Breast epithelium (tissue), 4 donors: ENCODE data around the gene AARS2. TPM values are rescaled to one million over a fixed set of nuclear protein-coding genes. Genes with fewer than 3 reads are reported as not detected.
A peak's percentile ranks its signal among the peaks of the same experiment; 100 is the strongest.

ENCODE experiments used
- DNase-seq, 2 donors: peaks; one replicate each; pipeline ENCODE4 v3.0.0-alpha.2; 2019; ENCODE audit warnings: low spot score in 2 of 2
- H3K27ac ChIP-seq, 2 donors: fragments of 200-600 bp; sonication (generic) in 1 of 2; one replicate each; pipeline ENCODE4 v1.5.1; 2016 to 2019; ENCODE audit warnings: mild to moderate bottlenecking in 1 of 2
- H3K27me3 ChIP-seq, 2 donors: fragments of 200-600 bp; sonication (generic) in 1 of 2; one replicate each; pipeline versions ENCODE4 v1.5.1 to v1.6.0; 2017 to 2019; ENCODE audit warnings: control low read depth in 1 of 2, mild to moderate bottlenecking in 1 of 2
- H3K36me3 ChIP-seq: fragments of 200-600 bp; one replicate; pipeline ENCODE4 v1.5.1; 2019
- H3K4me1 ChIP-seq, 2 donors: fragments of 200-600 bp; sonication (generic); one replicate each; pipeline ENCODE4 v1.5.1; 2016 to 2019; ENCODE audit warnings: control low read depth in 1 of 2
- H3K4me3 ChIP-seq, 3 donors: fragments of 200-600 bp; sonication (generic); 1 replicate in 2 of 3; 2 replicates in 1 of 3; pipeline ENCODE4 v1.5.1; 2016 to 2019; ENCODE audit warnings: mild to moderate bottlenecking in 3 of 3, moderate library complexity in 2 of 3
- H3K9me3 ChIP-seq, 2 donors: fragments of 200-600 bp; sonication (generic) in 1 of 2; one replicate each; pipeline ENCODE4 v1.5.1; 2016 to 2019; ENCODE audit warnings: control low read depth in 1 of 2
- POLR2A ChIP-seq: fragments of 450-650 bp; IDR thresholded peaks from one replicate; pipeline ENCODE4 v1.6.1; 2016; ENCODE audit warnings: antibody characterized with exemption, mild to moderate bottlenecking, moderate library complexity
- POLR2AphosphoS5 ChIP-seq, 3 donors: sonication (generic); formaldehyde crosslinking; IDR thresholded peaks; one replicate each; pipeline ENCODE4 v1.6.1; 2017; ENCODE audit warnings: antibody characterized with exemption in 3 of 3
- intact Hi-C: fragments of 100-400 bp; cut with DNase I; formaldehyde crosslinking; loops from one replicate; pipeline ENCODE4 v1.15.1; 2023; ENCODE audit warnings: low total_unique reads
- total RNA-seq, 3 donors: library from RNA; depleted of rRNA; stranded (reverse); fragments of >200 nt; gene quantifications; one replicate each; pipeline ENCODE4 v1.1.0, GENCODE V29; 2016
- TF ChIP-seq, protein P1 (sequence below), 3 donors: fragments of 450-650 bp; IDR thresholded peaks; one replicate each; pipeline ENCODE4 v1.5.1; 2016 to 2017; ENCODE audit warnings: antibody characterized with exemption in 3 of 3, mild to moderate bottlenecking in 3 of 3, moderate library complexity in 3 of 3

The AARS2 gene
- total RNA-seq, 3 donors from 2014 or later, result 6.9 to 16.5 (median 12.8) TPM

DNA sequence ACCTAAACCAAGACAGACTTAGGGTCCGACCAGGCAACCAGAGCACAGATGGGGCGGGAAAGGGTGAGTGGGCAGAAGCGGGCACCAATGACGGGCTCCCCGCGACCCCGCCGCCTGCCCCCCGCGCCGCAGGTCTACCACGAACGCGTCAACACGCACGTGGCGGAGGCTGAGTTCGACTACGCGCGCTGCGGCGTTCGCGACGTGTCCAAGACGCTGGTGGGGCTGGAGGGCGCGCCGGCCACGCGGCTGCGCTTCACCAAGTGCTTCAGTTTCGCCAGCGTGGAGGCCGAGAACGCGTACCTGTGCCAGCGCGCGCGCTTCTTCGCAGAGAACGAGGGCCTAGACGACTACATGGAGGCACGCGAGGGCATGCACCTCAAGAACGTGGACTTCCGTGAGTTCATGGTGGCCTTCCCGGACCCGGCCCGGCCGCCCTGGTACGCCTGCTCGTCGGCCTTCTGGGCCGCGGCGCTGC, 37.8 kb downstream of the AARS2 start:
- no peak overlapping the region for H3K27ac ChIP-seq
- no peak for DNase-seq
- TF ChIP-seq, protein P1, sequence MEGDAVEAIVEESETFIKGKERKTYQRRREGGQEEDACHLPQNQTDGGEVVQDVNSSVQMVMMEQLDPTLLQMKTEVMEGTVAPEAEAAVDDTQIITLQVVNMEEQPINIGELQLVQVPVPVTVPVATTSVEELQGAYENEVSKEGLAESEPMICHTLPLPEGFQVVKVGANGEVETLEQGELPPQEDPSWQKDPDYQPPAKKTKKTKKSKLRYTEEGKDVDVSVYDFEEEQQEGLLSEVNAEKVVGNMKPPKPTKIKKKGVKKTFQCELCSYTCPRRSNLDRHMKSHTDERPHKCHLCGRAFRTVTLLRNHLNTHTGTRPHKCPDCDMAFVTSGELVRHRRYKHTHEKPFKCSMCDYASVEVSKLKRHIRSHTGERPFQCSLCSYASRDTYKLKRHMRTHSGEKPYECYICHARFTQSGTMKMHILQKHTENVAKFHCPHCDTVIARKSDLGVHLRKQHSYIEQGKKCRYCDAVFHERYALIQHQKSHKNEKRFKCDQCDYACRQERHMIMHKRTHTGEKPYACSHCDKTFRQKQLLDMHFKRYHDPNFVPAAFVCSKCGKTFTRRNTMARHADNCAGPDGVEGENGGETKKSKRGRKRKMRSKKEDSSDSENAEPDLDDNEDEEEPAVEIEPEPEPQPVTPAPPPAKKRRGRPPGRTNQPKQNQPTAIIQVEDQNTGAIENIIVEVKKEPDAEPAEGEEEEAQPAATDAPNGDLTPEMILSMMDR (IDR thresholded peaks at IDR 0.05), result no peak
- TF ChIP-seq POLR2AphosphoS5 (IDR thresholded peaks at IDR 0.05) (no peak), POLR2A (no peak)
- no peaks in the 10 kb centered on the region for H3K4me1 ChIP-seq
- intact Hi-C loops, result no loop called here
- H3K4me3 ChIP-seq, result peak overlapping the region in 2 of 3 donors; percentile 39 to 56
- peaks cover 2 to 48% of the 10 kb centered on the region in 2 donors for H3K27me3 ChIP-seq
- no peaks in the 10 kb centered on the region for H3K36me3 ChIP-seq
- no peaks in the 10 kb centered on the region for H3K9me3 ChIP-seq

DNA sequence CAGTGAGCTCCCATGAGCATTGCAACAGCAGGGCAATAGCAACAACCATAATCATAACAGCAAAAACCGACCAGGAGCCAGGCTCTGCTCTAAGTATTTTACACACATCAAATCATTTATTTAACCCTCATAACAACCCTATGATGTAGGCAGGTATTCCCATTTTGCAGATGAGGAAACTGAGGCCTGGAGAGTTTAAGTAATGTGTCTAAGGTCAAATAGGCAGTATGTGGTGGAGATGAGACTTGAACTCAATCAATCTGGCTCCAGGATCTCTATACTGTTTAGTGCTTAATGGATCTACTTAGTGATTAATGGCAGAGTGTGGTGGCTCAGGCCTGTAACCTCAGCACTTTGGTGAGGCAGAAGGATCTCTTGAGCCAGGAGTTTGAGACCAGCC, 39.5 kb downstream of the AARS2 start:
- no peak overlapping the region for H3K4me3 ChIP-seq
- no peak for DNase-seq
- peaks cover 6 to 48% of the 10 kb centered on the region in 2 donors for H3K27me3 ChIP-seq
- intact Hi-C loops, result no loop called here
- no peaks in the 10 kb centered on the region for H3K9me3 ChIP-seq
- H3K4me1 ChIP-seq, result no peaks in the 10 kb centered on the region
- no peak overlapping the region for H3K27ac ChIP-seq
- TF ChIP-seq, protein P1 (IDR thresholded peaks at IDR 0.05), result no peak
- TF ChIP-seq POLR2AphosphoS5 (IDR thresholded peaks at IDR 0.05) (no peak), POLR2A (no peak)
- no peaks in the 10 kb centered on the region for H3K36me3 ChIP-seq

DNA sequence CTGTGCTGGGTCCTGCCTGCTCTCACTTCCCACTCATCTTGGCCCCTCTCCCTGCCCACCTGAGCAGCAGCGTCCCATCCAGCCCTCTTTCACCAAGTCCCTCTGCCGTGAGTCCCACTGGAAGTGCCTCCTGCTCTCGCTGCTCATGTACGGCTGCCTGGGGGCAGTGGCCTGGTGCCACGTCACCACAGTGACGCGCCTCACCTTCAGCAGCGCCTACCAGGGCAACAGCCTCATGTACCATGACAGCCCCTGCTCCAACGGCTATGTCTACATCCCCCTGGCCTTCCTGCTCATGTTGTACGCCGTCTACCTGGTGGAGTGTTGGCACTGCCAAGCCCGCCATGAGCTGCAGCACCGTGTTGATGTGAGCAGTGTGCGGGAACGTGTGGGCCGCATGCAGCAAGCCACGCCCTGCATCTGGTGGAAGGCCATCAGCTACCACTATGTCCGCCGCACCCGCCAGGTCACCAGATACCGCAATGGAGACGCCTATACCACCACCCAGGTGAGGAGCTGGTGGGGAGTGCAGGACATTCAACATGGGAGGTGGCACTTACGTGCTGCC, 40.1 kb downstream of the AARS2 start:
- no peak for DNase-seq
- H3K27ac ChIP-seq, result no peak overlapping the region
- H3K27me3 ChIP-seq, result peaks cover 6 to 45% of the 10 kb centered on the region in 2 donors
- no peaks in the 10 kb centered on the region for H3K9me3 ChIP-seq
- no peaks in the 10 kb centered on the region for H3K36me3 ChIP-seq
- H3K4me3 ChIP-seq, result no peak overlapping the region
- no peaks in the 10 kb centered on the region for H3K4me1 ChIP-seq
- TF ChIP-seq POLR2AphosphoS5 (IDR thresholded peaks at IDR 0.05) (no peak), POLR2A (no peak)
- TF ChIP-seq, protein P1 (IDR thresholded peaks at IDR 0.05), result no peak
- intact Hi-C loops, result no loop called here

DNA sequence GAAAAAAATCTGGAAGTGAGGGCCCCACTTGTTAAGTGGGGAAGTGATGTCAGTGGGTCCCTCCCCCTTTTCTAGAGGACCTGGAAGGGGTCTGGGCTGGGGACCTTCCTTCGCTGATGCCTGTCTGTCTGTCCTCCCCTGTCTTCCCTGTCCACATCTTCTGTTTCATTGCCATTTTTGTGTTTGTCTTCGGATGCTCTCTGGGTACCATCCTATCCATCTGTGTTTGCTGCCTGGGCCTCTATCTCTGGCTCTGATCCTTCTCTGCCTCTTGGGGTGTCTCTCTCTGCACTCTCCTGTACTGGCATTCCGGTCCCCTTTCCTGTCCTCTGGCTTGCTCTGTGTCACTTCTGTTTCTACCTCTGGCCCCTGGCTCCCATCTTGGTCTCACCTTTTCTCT, 40.6 kb downstream of the AARS2 start:
- intact Hi-C loops, result no loop called here

DNA sequence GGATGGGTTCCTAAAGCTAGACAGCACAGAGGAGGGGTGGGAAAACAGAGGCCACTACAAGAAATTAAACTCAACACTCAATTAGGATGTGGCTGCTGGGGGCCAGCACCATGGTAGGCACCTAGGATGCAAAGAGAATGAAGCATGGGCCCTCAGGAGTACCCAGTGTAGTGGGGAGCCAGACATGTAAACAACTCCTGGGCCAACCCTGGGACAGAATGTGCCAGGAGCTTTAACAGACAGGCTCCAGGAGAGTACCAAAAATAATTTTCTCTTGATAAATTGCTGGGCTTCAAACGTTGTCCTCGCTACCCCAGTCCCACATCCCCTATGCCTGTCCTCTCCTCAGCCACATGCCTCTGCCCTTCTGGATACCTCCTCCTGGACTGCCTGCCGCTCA, 41.2 kb downstream of the AARS2 start:
- intact Hi-C loops, result loop anchor here (2.0 kb wide), 1 partner anchor 75 kb away; no protein-coding TSS in a partner anchor
- DNase-seq, result no peak
- peaks cover 6 to 35% of the 10 kb centered on the region in 2 donors for H3K27me3 ChIP-seq
- H3K4me3 ChIP-seq, result no peak overlapping the region
- H3K36me3 ChIP-seq, result no peaks in the 10 kb centered on the region
- no peaks in the 10 kb centered on the region for H3K4me1 ChIP-seq
- H3K27ac ChIP-seq, result no peak overlapping the region
- H3K9me3 ChIP-seq, result no peaks in the 10 kb centered on the region
- no peak for TF ChIP-seq POLR2AphosphoS5 (IDR thresholded peaks at IDR 0.05)
- no peak for TF ChIP-seq POLR2A

More for the DNA sequence above, 40.6 kb downstream of the AARS2 start:
- Histone ChIP-seq H3K36me3 (no peaks in the 10 kb centered on the region), H3K4me1 (no peaks in the 10 kb centered on the region), H3K9me3 (no peaks in the 10 kb centered on the region), H3K27me3 (peaks cover 6 to 41% of the 10 kb centered on the region in 2 donors), H3K27ac (no peak overlapping the region), H3K4me3 (no peak overlapping the region)
- TF ChIP-seq POLR2A (no peak), POLR2AphosphoS5 (IDR thresholded peaks at IDR 0.05) (no peak)
- TF ChIP-seq, protein P1 (IDR thresholded peaks at IDR 0.05), result no peak
- no peak for DNase-seq
